IMR-90 (cell line): ENCODE data around the gene NECAB2. TPM values are rescaled to one million over a fixed set of nuclear protein-coding genes. Genes with fewer than 3 reads are reported as not detected.

Source experiments
- ATAC-seq: fragments of 200-7000 bp; cut with Tn5 transposase; 2 replicates; pipeline ENCODE4 v1.9.1; 2020; ENCODE audit warnings: low read depth, mild to moderate bottlenecking, moderate library complexity
- BruUV-seq: library from RNA; stranded (reverse); fragments of 400-500 nt; replicated peaks from 2 replicates; lab custom pipeline; 2021; lab: Mats Ljungman, UMichigan
- CTCF ChIA-PET: fragments of 300-600 bp; formaldehyde crosslinking; extraction: SDS; loops from one replicate; lab custom pipeline; 2021; ENCODE audit warnings: antibody characterized with exemption; lab: Yijun Ruan, JAX
- POLR2A ChIA-PET: fragments of 300-600 bp; sonication (Branson Sonifier 250); formaldehyde crosslinking; loops from one replicate; lab custom pipeline; 2022; ENCODE audit warnings: antibody characterized with exemption; ENCODE audit not compliant: unreplicated experiment; lab: Charles Lee
- DNase-seq: peaks from one replicate; pipeline ENCODE4 v3.0.0; 2013
- H2AFZ ChIP-seq: replicated peaks from 2 replicates; pipeline ENCODE3; 2013; ENCODE audit warnings: low read length, mild to moderate bottlenecking; ENCODE audit not compliant: poor library complexity
- H2AK5ac ChIP-seq: 2 replicates; pipeline ENCODE4 v1.6.1; 2013; ENCODE audit warnings: low read depth, low read length, inconsistent platforms
- H2AK9ac ChIP-seq: replicated peaks from 2 replicates; pipeline ENCODE3; 2013; ENCODE audit warnings: mild to moderate bottlenecking, low read depth, low read length, moderate library complexity; ENCODE audit not compliant: poor library complexity
- H2BK120ac ChIP-seq: 2 replicates; pipeline ENCODE4 v1.6.1; 2013; ENCODE audit warnings: low read depth, low read length, inconsistent platforms
- H2BK15ac ChIP-seq: 3 replicates; pipeline ENCODE4 v1.6.1; 2013; ENCODE audit warnings: low read depth, low read length, inconsistent platforms
- H2BK20ac ChIP-seq: 2 replicates; pipeline ENCODE4 v1.6.1; 2013; ENCODE audit warnings: low read depth, mild to moderate bottlenecking, inconsistent platforms, low read length, moderate library complexity
- H2BK5ac ChIP-seq: 2 replicates; pipeline ENCODE4 v1.6.1; 2013; ENCODE audit warnings: mild to moderate bottlenecking, low read depth, low read length, inconsistent platforms; ENCODE audit not compliant: poor library complexity, severe bottlenecking
- H3K14ac ChIP-seq: replicated peaks from 2 replicates; pipeline ENCODE4 v1.6.1; 2013; ENCODE audit warnings: low read depth, low read length, inconsistent platforms
- H3K18ac ChIP-seq: 2 replicates; pipeline ENCODE4 v1.6.1; 2013; ENCODE audit warnings: low read depth, low read length, control low read depth
- H3K23ac ChIP-seq: 2 replicates; pipeline ENCODE4 v1.6.1; 2013; ENCODE audit warnings: low read depth, low read length, inconsistent platforms
- H3K27ac ChIP-seq: 2 replicates; pipeline ENCODE4 v1.5.1; 2013; ENCODE audit warnings: mild to moderate bottlenecking, control low read depth, low read length; ENCODE audit not compliant: insufficient read depth
- H3K27me3 ChIP-seq: 2 replicates; pipeline ENCODE4 v1.6.1; 2013; ENCODE audit warnings: low read length; ENCODE audit not compliant: control insufficient read depth, insufficient read depth
- H3K36me3 ChIP-seq: 2 replicates; pipeline ENCODE4 v1.6.1; 2013; ENCODE audit warnings: low read length, mixed read lengths; ENCODE audit not compliant: control insufficient read depth, insufficient read depth
- H3K4ac ChIP-seq: 2 replicates; pipeline ENCODE4 v1.6.1; 2013; ENCODE audit warnings: low read depth, low read length, inconsistent platforms
- H3K4me1 ChIP-seq: 2 replicates; pipeline ENCODE4 v1.6.1; 2013; ENCODE audit warnings: low read length, mixed read lengths; ENCODE audit not compliant: control insufficient read depth, insufficient read depth
- H3K4me2 ChIP-seq: 2 replicates; pipeline ENCODE4 v1.6.1; 2013; ENCODE audit warnings: low read depth, mild to moderate bottlenecking, control low read depth, low read length, moderate library complexity
- H3K4me3 ChIP-seq: 2 replicates; pipeline ENCODE4 v1.5.1; 2013; ENCODE audit warnings: low read depth, mild to moderate bottlenecking, control low read depth, low read length, moderate library complexity; ENCODE audit not compliant: insufficient read depth
- H3K56ac ChIP-seq: 2 replicates; pipeline ENCODE4 v1.6.1; 2013; ENCODE audit warnings: low read length, inconsistent platforms; ENCODE audit not compliant: insufficient read depth; ENCODE audit errors: extremely low read depth
- H3K79me1 ChIP-seq, 2 experiments: 2 replicates each; pipeline ENCODE4 v1.6.1; 2013; ENCODE audit warnings: low read length in 2 of 2, inconsistent platforms in 1 of 2, low read depth in 1 of 2
- H3K9ac ChIP-seq: 2 replicates; pipeline ENCODE4 v1.6.1; 2013; ENCODE audit warnings: low read depth, low read length, control low read depth
- H3K9me1 ChIP-seq: 2 replicates; pipeline ENCODE4 v1.6.1; 2013; ENCODE audit warnings: low read length, inconsistent platforms; ENCODE audit not compliant: insufficient read depth
- H3K9me3 ChIP-seq: 2 replicates; pipeline ENCODE4 v1.6.1; 2013; ENCODE audit warnings: low read length; ENCODE audit not compliant: control insufficient read depth, insufficient read depth
- H4K20me1 ChIP-seq: 2 replicates; pipeline ENCODE4 v1.6.1; 2013; ENCODE audit warnings: low read length, inconsistent platforms; ENCODE audit not compliant: insufficient read depth
- H4K5ac ChIP-seq: 2 replicates; pipeline ENCODE4 v1.6.1; 2013; ENCODE audit warnings: mild to moderate bottlenecking, low read depth, low read length, control low read depth
- H4K8ac ChIP-seq, 2 experiments: 2 replicates each; pipeline ENCODE4 v1.6.1; 2013; ENCODE audit warnings: low read depth in 2 of 2, low read length in 2 of 2, control low read depth in 1 of 2, inconsistent platforms in 1 of 2
- H4K91ac ChIP-seq: 2 replicates; pipeline ENCODE4 v1.6.1; 2013; ENCODE audit warnings: low read depth, low read length, inconsistent platforms; ENCODE audit not compliant: insufficient read depth
- BHLHE40 ChIP-seq: fragments of 150-350 bp; IDR thresholded peaks from 2 replicates; pipeline ENCODE4 v1.6.1; 2016; ENCODE audit warnings: mild to moderate bottlenecking, low read depth, low read length
- CEBPB ChIP-seq: IDR thresholded peaks from 2 replicates; pipeline ENCODE4 v1.6.1; 2012; ENCODE audit warnings: low read depth, low read length, improper control_type of control experiment
- CHD1 ChIP-seq: IDR thresholded peaks from 2 replicates; pipeline ENCODE4 v1.6.1; 2012; ENCODE audit warnings: low read depth, low read length, improper control_type of control experiment
- CTCF ChIP-seq: conservative IDR thresholded peaks from 2 replicates; pipeline ENCODE4 v1.5.1; 2012; ENCODE audit warnings: mild to moderate bottlenecking, low read depth, low read length, improper control_type of control experiment
- ELK1 ChIP-seq: fragments of 150-350 bp; IDR thresholded peaks from 2 replicates; pipeline ENCODE4 v1.6.1; 2016; ENCODE audit warnings: low read depth, mild to moderate bottlenecking, low read length, moderate library complexity, borderline replicate concordance
- FOS ChIP-seq: fragments of 150-350 bp; IDR thresholded peaks from 2 replicates; pipeline ENCODE4 v1.6.1; 2016; ENCODE audit warnings: low read depth, low read length
- MAFK ChIP-seq: IDR thresholded peaks from 2 replicates; pipeline ENCODE4 v1.6.1; 2012; ENCODE audit warnings: low read depth, low read length, improper control_type of control experiment
- MAZ ChIP-seq: IDR thresholded peaks from 2 replicates; pipeline ENCODE4 v1.6.1; 2012; ENCODE audit warnings: low read depth, mild to moderate bottlenecking, low read length, improper control_type of control experiment, moderate library complexity, borderline replicate concordance
- MXI1 ChIP-seq: IDR thresholded peaks from 2 replicates; pipeline ENCODE4 v1.6.1; 2012; ENCODE audit warnings: low read depth, mild to moderate bottlenecking, low read length, moderate library complexity, borderline replicate concordance
- NFE2L2 ChIP-seq: fragments of 150-350 bp; IDR thresholded peaks from 2 replicates; pipeline ENCODE4 v1.6.1; 2016; ENCODE audit warnings: low read depth, mild to moderate bottlenecking, low read length
- POLR2A ChIP-seq: IDR thresholded peaks from 2 replicates; pipeline ENCODE4 v1.6.1; 2012; ENCODE audit warnings: mild to moderate bottlenecking, low read depth, low read length
- RAD21 ChIP-seq: IDR thresholded peaks from 2 replicates; pipeline ENCODE4 v1.6.1; 2012; ENCODE audit warnings: low read length, improper control_type of control experiment
- RCOR1 ChIP-seq: IDR thresholded peaks from 2 replicates; pipeline ENCODE4 v1.6.1; 2012; ENCODE audit warnings: mild to moderate bottlenecking, low read length, improper control_type of control experiment; ENCODE audit not compliant: insufficient replicate concordance
- RFX5 ChIP-seq: IDR thresholded peaks from 2 replicates; pipeline ENCODE4 v1.8.0; 2012; ENCODE audit warnings: low read depth, mild to moderate bottlenecking, low read length, moderate library complexity
- SMC3 ChIP-seq: fragments of 150-350 bp; IDR thresholded peaks from 2 replicates; pipeline ENCODE4 v1.6.1; 2016; ENCODE audit warnings: low read depth, mild to moderate bottlenecking, antibody characterized with exemption, low read length, moderate library complexity
- WGBS, 2 experiments: methylation state at CpG; one replicate each; pipeline versions ENCODE4 v1.1.5 to v1.1.7; 2013; ENCODE audit warnings: missing lambda C conversion rate in 2 of 2; ENCODE audit not compliant: insufficient read length in 1 of 2; ENCODE audit errors: extremely low coverage in 2 of 2; 5-methylcytosine and 5-hydroxymethylcytosine counted together
- dilution Hi-C: fragments of 300-500 bp; cut with HindIII; formaldehyde crosslinking; loops from one replicate; pipeline ENCODE4 v1.14.3; 2018; ENCODE audit warnings: low sequenced_read_pairs; ENCODE audit not compliant: unreplicated experiment
- in situ Hi-C: fragments of 300-500 bp; cut with MboI; formaldehyde crosslinking; loops from 3 replicates; pipeline ENCODE4 v1.14.3; 2019; ENCODE audit warnings: low sequenced_read_pairs, inconsistent platforms, mixed read lengths
- intact Hi-C: fragments of 100-400 bp; cut with micrococcal nuclease; formaldehyde crosslinking; loops from 2 replicates; pipeline ENCODE4 v1.10.0; 2022
- polyA plus RNA-seq, 3 experiments: library from polyadenylated mRNA; depleted of rRNA; stranded (reverse); fragments of >200 nt; gene quantifications; 2 replicates each; pipeline ENCODE4 v1.2.3, GENCODE V29; 2012; ENCODE audit warnings: low replicate concordance in 1 of 3
- total RNA-seq: library from RNA; depleted of rRNA; stranded (reverse); fragments of >200 nt; gene quantifications from 2 replicates; pipeline ENCODE4 v1.2.3, GENCODE V29; 2012
- TF ChIP-seq, protein P1 (sequence below): fragments of 150-350 bp; IDR thresholded peaks from 2 replicates; pipeline ENCODE4 v1.6.1; 2017; ENCODE audit warnings: mild to moderate bottlenecking, antibody characterized with exemption, low read length, low read depth

NECAB2 gene
- total and polyA plus RNA-seq, 2 of the 4 experiments (the other 2 are of a cell fraction) = 0.27 TPM; not detected in 1

GRCh38 chr16:83968306-83968851, 335 bp downstream of the NECAB2 start:
- Histone ChIP-seq H3K14ac (no peak overlapping the region), H4K5ac (no peak overlapping the region), H3K9me1 (no peaks in the 10 kb centered on the region; the same call in 1 of the 2 replicates), H3K9me3 (no peaks in the 10 kb centered on the region), H3K4me2 (no peak overlapping the region), H4K20me1 (no peaks in the 10 kb centered on the region; the same call in none of the 2 replicates), H2AK9ac (peak overlapping the region; percentile 61), H3K9ac (no peak overlapping the region), H2BK15ac (no peak overlapping the region), H4K8ac (no peak overlapping the region), H4K91ac (no peak overlapping the region), H3K4me3 (peak overlapping the region; percentile 16; the same call in 1 of the 2 replicates), H3K18ac (no peak overlapping the region), H3K4me1 (no peaks in the 10 kb centered on the region), H3K23ac (no peak overlapping the region), H3K27ac (no peak overlapping the region), H3K27me3 (peaks cover 29% of the 10 kb centered on the region), H2AFZ (peak overlapping the region; percentile 51), H3K4ac (no peak overlapping the region), H2BK20ac (no peak overlapping the region), H3K79me1 (no peaks in the 10 kb centered on the region), H2BK5ac (no peak overlapping the region), H3K56ac (no peak overlapping the region), H2AK5ac (no peak overlapping the region), H2BK120ac (no peak overlapping the region), H3K36me3 (peaks cover 3% of the 10 kb centered on the region; the same call in 1 of the 2 replicates)
- ChIA-PET POLR2A (no interaction called here), CTCF (no interaction called here)
- dilution Hi-C loops (no loop called here), in situ Hi-C loops (loop anchor here (10.0 to 25.0 kb wide), 2 partner anchors 206 to 519 kb away; no protein-coding TSS in a partner anchor), intact Hi-C loops (loop anchor here (1.0 to 5.0 kb wide), 4 partner anchors 56 to 209 kb away; partner anchors contain the start of gene SLC38A8)
- peak; percentile 66 for ATAC-seq
- BruUV-seq = no TSS peak
- WGBS, 2 experiments = 0% methylated on average over 9 of the region's 87 CpGs; no CpG with 5 or more reads in 1 of the 2 experiments
- DNase-seq = no peak
- no peak for TF ChIP-seq BHLHE40
- no peak for TF ChIP-seq CEBPB
- TF ChIP-seq MAZ = no peak
- no peak for TF ChIP-seq POLR2A
- no peak for TF ChIP-seq MAFK
- TF ChIP-seq SMC3 = no peak
- TF ChIP-seq, protein P1, sequence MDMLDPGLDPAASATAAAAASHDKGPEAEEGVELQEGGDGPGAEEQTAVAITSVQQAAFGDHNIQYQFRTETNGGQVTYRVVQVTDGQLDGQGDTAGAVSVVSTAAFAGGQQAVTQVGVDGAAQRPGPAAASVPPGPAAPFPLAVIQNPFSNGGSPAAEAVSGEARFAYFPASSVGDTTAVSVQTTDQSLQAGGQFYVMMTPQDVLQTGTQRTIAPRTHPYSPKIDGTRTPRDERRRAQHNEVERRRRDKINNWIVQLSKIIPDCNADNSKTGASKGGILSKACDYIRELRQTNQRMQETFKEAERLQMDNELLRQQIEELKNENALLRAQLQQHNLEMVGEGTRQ = no peak
- TF ChIP-seq CTCF = no peak
- TF ChIP-seq MXI1 = no peak
- TF ChIP-seq NFE2L2 = no peak
- TF ChIP-seq ELK1 = no peak
- no peak for TF ChIP-seq RAD21
- no peak for TF ChIP-seq CHD1
- TF ChIP-seq RCOR1 = no peak
- no peak for TF ChIP-seq FOS
- TF ChIP-seq RFX5 = no peak
